Cardiac muscle cell (in vitro differentiated cells and primary cell): Measurements from ENCODE around the gene MEGF8. TPM values are rescaled to one million over a fixed set of nuclear protein-coding genes. Genes with fewer than 3 reads are reported as not detected.

Experiments
- DNase-seq, 2 donors: peaks; one replicate each; pipeline versions ENCODE4 v3.0.0 to v3.0.0-alpha.2; 2010 to 2017; ENCODE audit warnings: low read depth in 1 of 2, low spot score in 1 of 2
- H3K27ac ChIP-seq: fragments of 200-600 bp; sonication (generic); 2 replicates; pipeline ENCODE4 v1.5.1; 2016
- H3K27me3 ChIP-seq: fragments of 200-600 bp; sonication (generic); 2 replicates; pipeline ENCODE4 v1.6.0; 2016; ENCODE audit warnings: control low read depth
- H3K36me3 ChIP-seq: fragments of 200-600 bp; sonication (generic); 2 replicates; pipeline ENCODE4 v1.5.1; 2016; ENCODE audit warnings: control low read depth
- H3K4me1 ChIP-seq: fragments of 200-600 bp; sonication (generic); 2 replicates; pipeline ENCODE4 v1.8.1; 2017; ENCODE audit warnings: low read depth, mild to moderate bottlenecking, mixed run types
- H3K4me3 ChIP-seq: fragments of 200-600 bp; sonication (generic); 2 replicates; pipeline ENCODE4 v1.5.1; 2016; ENCODE audit warnings: mild to moderate bottlenecking
- H3K9me3 ChIP-seq: fragments of 200-600 bp; sonication (generic); 2 replicates; pipeline ENCODE4 v1.5.1; 2017; ENCODE audit warnings: low read depth, mild to moderate bottlenecking, control low read depth
- polyA plus RNA-seq: library from polyadenylated mRNA; unstranded; fragments of >200 nt; fragmentation: Nextera tagmentation; extraction: Ambion mirVana; gene quantifications from 2 replicates; pipeline ENCODE4 v1.2.1, GENCODE V29; 2016
- total RNA-seq: library from RNA; depleted of rRNA; stranded (reverse); fragments of >200 nt; gene quantifications from 2 replicates; pipeline ENCODE4 v1.2.3, GENCODE V29; 2016
- TF ChIP-seq, protein P1 (sequence below): IDR thresholded peaks from 2 replicates; pipeline ENCODE4 v1.5.1; 2012; ENCODE audit warnings: low read depth, mild to moderate bottlenecking, low read length

Gene MEGF8
- total and polyA plus RNA-seq, 2 experiments from 2014 or later: 23.9 to 102 TPM

DNA sequence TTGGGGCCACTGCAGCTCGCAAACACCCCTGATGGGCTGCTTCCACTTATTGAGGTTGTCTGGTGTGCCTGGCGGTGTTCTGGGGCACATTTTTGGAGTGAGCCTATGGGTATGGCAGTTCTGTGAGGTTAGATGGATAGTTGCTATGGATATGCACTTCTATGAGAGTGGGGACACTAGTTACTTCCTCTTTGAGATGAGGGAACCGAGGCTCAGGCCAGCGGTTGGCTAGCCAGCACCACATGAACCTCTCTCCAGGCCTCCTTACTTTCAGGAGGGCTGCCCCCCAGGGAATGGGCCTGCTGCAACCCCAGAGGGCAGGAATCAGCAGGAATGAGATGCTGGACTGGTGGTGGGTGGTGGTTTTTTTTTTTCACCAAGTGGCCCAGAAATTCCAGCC is 37.0 kb upstream of the MEGF8 start:
- H3K9me3 ChIP-seq: no peaks in the 10 kb centered on the region
- TF ChIP-seq, protein P1, sequence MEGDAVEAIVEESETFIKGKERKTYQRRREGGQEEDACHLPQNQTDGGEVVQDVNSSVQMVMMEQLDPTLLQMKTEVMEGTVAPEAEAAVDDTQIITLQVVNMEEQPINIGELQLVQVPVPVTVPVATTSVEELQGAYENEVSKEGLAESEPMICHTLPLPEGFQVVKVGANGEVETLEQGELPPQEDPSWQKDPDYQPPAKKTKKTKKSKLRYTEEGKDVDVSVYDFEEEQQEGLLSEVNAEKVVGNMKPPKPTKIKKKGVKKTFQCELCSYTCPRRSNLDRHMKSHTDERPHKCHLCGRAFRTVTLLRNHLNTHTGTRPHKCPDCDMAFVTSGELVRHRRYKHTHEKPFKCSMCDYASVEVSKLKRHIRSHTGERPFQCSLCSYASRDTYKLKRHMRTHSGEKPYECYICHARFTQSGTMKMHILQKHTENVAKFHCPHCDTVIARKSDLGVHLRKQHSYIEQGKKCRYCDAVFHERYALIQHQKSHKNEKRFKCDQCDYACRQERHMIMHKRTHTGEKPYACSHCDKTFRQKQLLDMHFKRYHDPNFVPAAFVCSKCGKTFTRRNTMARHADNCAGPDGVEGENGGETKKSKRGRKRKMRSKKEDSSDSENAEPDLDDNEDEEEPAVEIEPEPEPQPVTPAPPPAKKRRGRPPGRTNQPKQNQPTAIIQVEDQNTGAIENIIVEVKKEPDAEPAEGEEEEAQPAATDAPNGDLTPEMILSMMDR: no peak
- H3K27ac ChIP-seq: no peak overlapping the region
- no peak overlapping the region for H3K4me3 ChIP-seq
- no peaks in the 10 kb centered on the region for H3K27me3 ChIP-seq
- peaks cover 42% of the 10 kb centered on the region for H3K36me3 ChIP-seq
- DNase-seq: no peak
- peaks cover 7% of the 10 kb centered on the region for H3K4me1 ChIP-seq

DNA sequence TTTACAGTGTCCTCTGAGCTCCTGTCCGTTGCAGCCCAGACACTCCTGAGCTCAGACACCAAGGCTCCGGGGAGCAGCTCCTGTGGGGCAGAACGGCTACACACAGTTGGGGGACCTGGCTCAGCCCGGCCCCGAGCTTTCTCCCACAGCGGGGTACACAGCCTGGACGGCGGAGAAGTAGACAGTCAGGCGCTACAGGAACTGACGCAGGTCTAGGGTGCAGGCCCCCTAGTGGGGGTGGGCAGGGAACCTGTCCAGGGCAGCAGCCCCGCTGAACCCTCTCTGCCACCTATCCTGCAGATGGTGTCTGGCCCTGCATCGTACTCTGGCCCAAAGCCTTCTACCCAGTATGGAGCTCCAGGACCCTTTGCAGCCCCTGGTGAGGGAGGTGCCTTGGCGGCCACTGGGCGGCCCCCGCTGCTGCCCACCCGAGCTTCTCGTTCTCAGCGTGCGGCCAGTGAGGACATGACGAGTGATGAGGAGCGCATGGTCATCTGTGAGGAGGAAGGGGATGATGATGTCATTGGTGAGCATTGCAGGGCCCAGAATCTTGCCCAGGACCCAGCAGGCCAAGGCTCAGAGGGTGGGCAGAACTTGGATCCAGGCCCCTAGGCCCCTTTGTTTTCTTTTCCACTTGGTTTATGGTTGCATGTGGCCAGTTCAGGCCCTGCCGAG is 36.4 kb upstream of the MEGF8 start:
- DNase-seq: no peak
- Histone ChIP-seq H3K27ac (no peak overlapping the region), H3K4me3 (no peak overlapping the region), H3K27me3 (no peaks in the 10 kb centered on the region), H3K4me1 (peaks cover 7% of the 10 kb centered on the region), H3K36me3 (peaks cover 42% of the 10 kb centered on the region), H3K9me3 (no peaks in the 10 kb centered on the region)
- TF ChIP-seq, protein P1: no peak

DNA sequence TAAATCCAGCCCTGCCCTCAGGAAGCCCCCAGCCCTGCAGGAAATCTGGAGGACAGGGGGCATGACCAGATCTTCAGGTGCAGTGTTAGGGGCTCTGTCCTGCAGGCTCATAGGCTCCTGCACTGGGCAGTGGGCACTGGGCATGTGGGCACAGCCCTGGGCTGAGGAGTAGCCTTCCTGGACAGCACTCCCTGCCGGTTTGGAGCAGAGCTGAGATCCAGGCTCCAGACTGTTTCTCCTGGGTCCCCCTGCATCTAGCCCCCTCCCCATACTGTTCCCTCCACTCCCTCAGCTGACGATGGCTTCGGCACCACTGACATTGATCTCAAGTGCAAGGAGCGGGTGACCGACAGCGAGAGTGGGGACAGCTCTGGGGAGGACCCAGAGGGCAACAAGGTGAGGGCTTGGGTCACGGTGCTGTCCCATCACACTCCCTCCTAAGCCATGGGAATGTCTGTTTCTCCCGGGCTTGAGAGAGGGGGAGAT is 35.8 kb upstream of the MEGF8 start:
- Histone ChIP-seq H3K9me3 (no peaks in the 10 kb centered on the region), H3K27me3 (no peaks in the 10 kb centered on the region), H3K4me1 (peaks cover 7% of the 10 kb centered on the region), H3K4me3 (no peak overlapping the region), H3K36me3 (peaks cover 42% of the 10 kb centered on the region), H3K27ac (no peak overlapping the region)
- TF ChIP-seq, protein P1: no peak
- DNase-seq: no peak

DNA sequence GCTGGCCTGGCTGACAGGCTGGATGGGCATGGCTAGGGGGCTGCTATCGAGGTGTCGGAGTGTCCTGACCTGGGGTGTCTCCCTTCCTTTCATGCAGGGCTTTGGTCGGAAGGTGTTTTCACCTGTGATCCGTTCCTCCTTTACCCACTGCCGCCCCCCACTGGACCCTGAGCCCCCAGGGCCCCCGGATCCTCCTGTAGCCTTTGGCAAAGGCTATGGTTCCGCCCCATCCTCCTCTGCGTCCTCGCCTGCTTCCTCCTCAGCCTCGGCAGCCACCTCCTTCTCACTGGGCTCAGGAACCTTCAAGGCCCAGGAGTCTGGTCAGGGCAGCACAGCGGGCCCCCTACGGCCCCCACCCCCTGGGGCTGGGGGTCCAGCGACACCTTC is 35.3 kb upstream of the MEGF8 start:
- Histone ChIP-seq H3K27me3 (no peaks in the 10 kb centered on the region), H3K9me3 (no peaks in the 10 kb centered on the region), H3K4me1 (peaks cover 4% of the 10 kb centered on the region), H3K27ac (no peak overlapping the region), H3K4me3 (no peak overlapping the region), H3K36me3 (peaks cover 42% of the 10 kb centered on the region)
- TF ChIP-seq, protein P1: no peak
- no peak for DNase-seq

DNA sequence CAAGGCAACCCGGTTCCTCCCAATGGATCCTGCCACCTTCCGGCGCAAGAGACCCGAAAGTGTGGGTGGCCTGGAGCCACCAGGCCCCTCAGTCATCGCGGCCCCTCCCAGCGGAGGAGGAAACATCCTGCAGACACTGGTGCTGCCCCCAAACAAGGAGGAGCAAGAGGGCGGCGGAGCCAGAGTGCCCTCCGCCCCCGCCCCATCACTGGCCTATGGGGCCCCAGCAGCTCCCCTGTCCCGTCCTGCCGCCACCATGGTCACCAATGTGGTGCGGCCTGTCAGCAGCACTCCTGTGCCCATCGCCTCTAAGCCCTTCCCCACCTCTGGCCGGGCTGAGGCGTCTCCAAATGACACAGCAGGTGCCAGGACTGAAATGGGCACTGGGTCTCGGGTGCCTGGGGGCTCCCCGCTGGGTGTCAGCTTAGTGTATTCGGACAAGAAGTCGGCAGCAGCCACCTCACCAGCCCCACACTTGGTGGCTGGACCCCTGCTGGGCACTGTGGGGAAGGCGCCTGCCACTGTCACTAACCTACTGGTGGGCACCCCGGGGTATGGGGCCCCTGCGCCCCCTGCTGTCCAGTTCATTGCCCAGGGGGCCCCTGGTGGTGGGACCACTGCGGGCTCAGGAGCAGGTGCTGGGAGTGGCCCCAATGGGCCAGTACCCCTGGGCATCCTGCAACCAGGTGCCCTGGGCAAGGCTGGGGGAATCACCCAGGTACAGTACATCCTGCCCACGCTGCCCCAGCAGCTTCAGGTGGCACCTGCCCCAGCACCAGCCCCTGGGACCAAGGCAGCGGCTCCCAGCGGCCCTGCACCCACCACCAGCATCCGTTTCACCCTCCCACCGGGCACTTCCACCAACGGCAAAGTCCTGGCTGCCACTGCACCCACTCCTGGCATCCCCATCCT is 34.7 kb upstream of the MEGF8 start:
- peaks cover 42% of the 10 kb centered on the region for H3K36me3 ChIP-seq
- TF ChIP-seq, protein P1: peak; percentile 46
- no peak overlapping the region for H3K27ac ChIP-seq
- DNase-seq: peak in 1 of 2 donors; percentile 52
- no peaks in the 10 kb centered on the region for H3K9me3 ChIP-seq
- no peak overlapping the region for H3K4me3 ChIP-seq
- no peaks in the 10 kb centered on the region for H3K4me1 ChIP-seq
- H3K27me3 ChIP-seq: no peaks in the 10 kb centered on the region
